Upper lobe of left lung (tissue), 6 donors: ENCODE data around the gene BEST4. TPM values are rescaled to one million over a fixed set of nuclear protein-coding genes. Genes with fewer than 3 reads are reported as not detected.

ENCODE experiments used
- ATAC-seq, 2 donors: fragments of 200-7000 bp; cut with Tn5 transposase; one replicate each; pipeline ENCODE4 v1.9.1; 2022; ENCODE audit warnings: mild to moderate bottlenecking in 2 of 2, moderate library complexity in 2 of 2; ENCODE audit not compliant: low FRiP score in 2 of 2
- DNase-seq, 2 donors: peaks; one replicate each; pipeline ENCODE4 v3.0.0-alpha.2; 2019 to 2020
- H3K27ac ChIP-seq, 4 donors: fragments of 200-600 bp; sonication (generic); one replicate each; pipeline ENCODE4 v1.5.1; 2016 to 2019
- H3K27me3 ChIP-seq, 4 donors: fragments of 200-600 bp; sonication (generic); one replicate each; pipeline ENCODE4 v1.5.1; 2017 to 2019
- H3K36me3 ChIP-seq, 4 donors: fragments of 200-600 bp; sonication (generic); one replicate each; pipeline ENCODE4 v1.5.1; 2016 to 2019
- H3K4me1 ChIP-seq, 4 donors: fragments of 200-600 bp; sonication (generic); one replicate each; pipeline ENCODE4 v1.5.1; 2018 to 2019
- H3K4me3 ChIP-seq, 4 donors: fragments of 200-600 bp; sonication (generic); one replicate each; pipeline ENCODE4 v1.5.1; 2017 to 2019; ENCODE audit warnings: mild to moderate bottlenecking in 2 of 4, moderate library complexity in 1 of 4
- H3K9me3 ChIP-seq, 4 donors: fragments of 200-600 bp; sonication (generic); one replicate each; pipeline ENCODE4 v1.5.1; 2018 to 2019
- CTCF ChIP-seq, 6 experiments: fragments of 450-650 bp in 4 of 6; fragments of 200-600 bp in 2 of 6; sonication (generic) in 2 of 6; IDR thresholded peaks; one replicate each; pipeline ENCODE4 v1.5.1; 2016 to 2019; ENCODE audit warnings: antibody characterized with exemption in 6 of 6
- EP300 ChIP-seq, 4 donors: sonication (generic); formaldehyde crosslinking; IDR thresholded peaks; one replicate each; pipeline ENCODE4 v1.5.1; 2017; ENCODE audit warnings: antibody characterized with exemption in 4 of 4, control low read depth in 2 of 4
- POLR2A ChIP-seq, 4 donors: fragments of 450-650 bp; IDR thresholded peaks; one replicate each; pipeline ENCODE4 v1.5.1; 2016 to 2017; ENCODE audit warnings: antibody characterized with exemption in 4 of 4, mild to moderate bottlenecking in 2 of 4
- POLR2AphosphoS5 ChIP-seq, 2 donors: sonication (generic); formaldehyde crosslinking; IDR thresholded peaks; one replicate each; pipeline ENCODE4 v1.5.1; 2017; ENCODE audit warnings: antibody characterized with exemption in 2 of 2
- WGBS, 2 donors: methylation state at CpG; one replicate each; pipeline ENCODE4 v1.1.5; 2017 to 2018; 5-methylcytosine and 5-hydroxymethylcytosine counted together
- total RNA-seq, 6 donors: library from RNA; depleted of rRNA in 4 of 6; stranded (reverse); fragments of >200 nt in 4 of 6; gene quantifications; one replicate each; pipeline versions ENCODE4 v1.1.0 to v1.2.1, GENCODE V29; 2016 to 2021
- donor health status: DM: no; HTN: no; CAD: no; lungs with moderate emphysema.
- donor health status: DM: no; HTN: yes; CAD: no; lungs with severe emphysema.

BEST4 gene
- total RNA-seq, 6 donors from 2014 or later, result 0.30 to 9.1 (median 0.81) TPM

GRCh38 chr1:44808063-44808937 is 20.3 kb upstream of the BEST4 start, which contains the start of gene BTBD19:
Gene BTBD19 (plus strand): TSS chr1:44808523. CDS start chr1:44808821, 298 bp downstream.
- DNase-seq, result peak; percentile 67 to 94

GRCh38 chr1:44807364-44808062 is 19.5 kb upstream of the BEST4 start:
- 1 to 3% methylated on average over 8 to 16 of the region's 16 CpGs for WGBS, 2 donors
- DNase-seq (peak; percentile 86 to 99), ATAC-seq (peak; percentile 85 to 92)
- TF ChIP-seq POLR2A (IDR thresholded peaks at IDR 0.05), result peak in 3 of 4 donors; percentile 23 to 62 (median 24)
- TF ChIP-seq CTCF (IDR thresholded peaks at IDR 0.05), result peak in 2 of 6 experiments; percentile 17 to 37
- TF ChIP-seq EP300 (IDR thresholded peaks at IDR 0.05), result peak in 3 of 4 donors; percentile 26 to 94 (median 87)
- peak; percentile 89 to 90 for TF ChIP-seq POLR2AphosphoS5 (IDR thresholded peaks at IDR 0.05)
- Histone ChIP-seq H3K4me3 (peak overlapping the region in 1 of 4 donors; percentile 31), H3K36me3 (peaks cover 17 to 45% (median 41%) of the 10 kb centered on the region in 4 donors), H3K9me3 (no peaks in the 10 kb centered on the region), H3K27ac (peak overlapping the region; percentile 93 to 99 (median 98)), H3K27me3 (no peaks in the 10 kb centered on the region), H3K4me1 (peaks cover 69 to 95% (median 88%) of the 10 kb centered on the region in 4 donors)

More at GRCh38 chr1:44808063-44808937, 20.3 kb upstream of the BEST4 start, which contains the start of gene BTBD19:
- Histone ChIP-seq H3K27ac (peak within 1 kb of the TSS; percentile 93 to 99 (median 98)), H3K27me3 (no peaks in the 10 kb centered on the region), H3K9me3 (no peaks in the 10 kb centered on the region), H3K36me3 (peaks cover 12 to 37% (median 34%) of the 10 kb centered on the region in 4 donors), H3K4me1 (peaks cover 69 to 94% (median 86%) of the 10 kb centered on the region in 4 donors), H3K4me3 (peak within 1 kb of the TSS in 3 of 4 donors; percentile 6 to 31 (median 14))
- ATAC-seq, result peak; percentile 23 to 68
- TF ChIP-seq POLR2AphosphoS5 (IDR thresholded peaks at IDR 0.05) (peak in 1 of 2 donors; percentile 20), POLR2A (IDR thresholded peaks at IDR 0.05) (peak in 2 of 4 donors; percentile 2 to 5), CTCF (IDR thresholded peaks at IDR 0.05) (no peak), EP300 (IDR thresholded peaks at IDR 0.05) (no peak)
- 26 to 30% methylated on average over 11 to 23 of the region's 23 CpGs for WGBS, 2 donors

GRCh38 chr1:44806704-44807363 is 18.9 kb upstream of the BEST4 start, which contains the start of gene DYNLT4:
Gene DYNLT4 (minus strand): TSS chr1:44807351. CDS start chr1:44806668, 683 bp downstream.
- WGBS, 2 donors, result 0 to 61% methylated on average over 1 to 7 of the region's 7 CpGs
- Histone ChIP-seq H3K9me3 (no peaks in the 10 kb centered on the region), H3K27ac (peak within 1 kb of the TSS; percentile 93 to 99 (median 98)), H3K4me1 (peaks cover 75 to 95% (median 92%) of the 10 kb centered on the region in 4 donors), H3K4me3 (peak within 1 kb of the TSS in 1 of 4 donors; percentile 31), H3K36me3 (peaks cover 17 to 49% (median 42%) of the 10 kb centered on the region in 4 donors), H3K27me3 (no peaks in the 10 kb centered on the region)
- ATAC-seq, result peak in 1 of 2 donors; percentile 0
- TF ChIP-seq POLR2A (IDR thresholded peaks at IDR 0.05) (peak in 1 of 4 donors; percentile 87), CTCF (IDR thresholded peaks at IDR 0.05) (no peak)
- no peak for DNase-seq

- ATAC-seq (no peak), DNase-seq (peak in 1 of 2 donors; percentile 89)
- Histone ChIP-seq H3K27ac (peak overlapping the region; percentile 93 to 99 (median 98)), H3K4me1 (peaks cover 75 to 95% (median 89%) of the 10 kb centered on the region in 4 donors), H3K4me3 (peak overlapping the region in 1 of 4 donors; percentile 28), H3K27me3 (no peaks in the 10 kb centered on the region), H3K36me3 (peaks cover 17 to 49% (median 42%) of the 10 kb centered on the region in 4 donors), H3K9me3 (no peaks in the 10 kb centered on the region)
- TF ChIP-seq POLR2AphosphoS5 (IDR thresholded peaks at IDR 0.05), result no peak
- TF ChIP-seq CTCF (IDR thresholded peaks at IDR 0.05), result peak in 1 of 6 experiments; percentile 8
- 93 to 95% methylated on average over 27 to 60 of the region's 70 CpGs for WGBS, 2 donors
Observed at GRCh38 chr1:44806025-44806703, 18.2 kb upstream of the BEST4 start.
